Hepatocyte (in vitro differentiated cells): Measurements from ENCODE around the gene PPP4R1.

Experiments used
- EZH2 ChIP-seq: fragments of 200-600 bp; sonication (generic); IDR thresholded peaks from 2 replicates; pipeline ENCODE4 v1.6.1; 2016; ENCODE audit warnings: antibody characterized with exemption, mild to moderate bottlenecking, borderline replicate concordance
- EZH2phosphoT487 ChIP-seq: fragments of 200-600 bp; sonication (generic); IDR thresholded peaks from one replicate; pipeline ENCODE4 v1.6.1; 2018; ENCODE audit warnings: antibody characterized with exemption, mild to moderate bottlenecking, low read depth, moderate library complexity; ENCODE audit not compliant: unreplicated experiment, severe bottlenecking
- TF ChIP-seq, protein P1 (sequence below): fragments of 200-600 bp; sonication (generic); IDR thresholded peaks from 2 replicates; pipeline ENCODE4 v1.5.1; 2016; ENCODE audit warnings: antibody characterized with exemption, mild to moderate bottlenecking; ENCODE audit not compliant: poor library complexity

DNA sequence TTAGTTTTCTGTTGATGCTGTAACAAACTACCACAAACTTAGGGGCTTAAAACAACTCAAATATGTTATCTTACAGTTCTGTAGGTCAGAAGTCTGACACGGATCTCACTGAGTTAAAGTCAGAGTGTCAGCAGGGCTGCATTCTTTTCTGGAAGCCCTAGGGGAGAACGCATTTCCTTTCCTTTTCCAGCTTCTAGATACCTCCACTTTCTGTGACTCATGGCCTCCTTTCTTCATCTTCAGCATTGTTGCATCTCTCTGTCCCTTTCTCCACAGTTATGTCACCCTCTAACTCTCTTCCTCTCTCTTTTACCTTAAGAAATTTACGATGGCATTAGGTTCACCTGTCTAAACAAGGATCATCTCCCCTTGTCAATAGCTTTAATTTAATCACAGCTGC is 13.3 kb upstream of the PPP4R1 start:
- TF ChIP-seq EZH2phosphoT487 (no peak), EZH2 (no peak)
- TF ChIP-seq, protein P1, sequence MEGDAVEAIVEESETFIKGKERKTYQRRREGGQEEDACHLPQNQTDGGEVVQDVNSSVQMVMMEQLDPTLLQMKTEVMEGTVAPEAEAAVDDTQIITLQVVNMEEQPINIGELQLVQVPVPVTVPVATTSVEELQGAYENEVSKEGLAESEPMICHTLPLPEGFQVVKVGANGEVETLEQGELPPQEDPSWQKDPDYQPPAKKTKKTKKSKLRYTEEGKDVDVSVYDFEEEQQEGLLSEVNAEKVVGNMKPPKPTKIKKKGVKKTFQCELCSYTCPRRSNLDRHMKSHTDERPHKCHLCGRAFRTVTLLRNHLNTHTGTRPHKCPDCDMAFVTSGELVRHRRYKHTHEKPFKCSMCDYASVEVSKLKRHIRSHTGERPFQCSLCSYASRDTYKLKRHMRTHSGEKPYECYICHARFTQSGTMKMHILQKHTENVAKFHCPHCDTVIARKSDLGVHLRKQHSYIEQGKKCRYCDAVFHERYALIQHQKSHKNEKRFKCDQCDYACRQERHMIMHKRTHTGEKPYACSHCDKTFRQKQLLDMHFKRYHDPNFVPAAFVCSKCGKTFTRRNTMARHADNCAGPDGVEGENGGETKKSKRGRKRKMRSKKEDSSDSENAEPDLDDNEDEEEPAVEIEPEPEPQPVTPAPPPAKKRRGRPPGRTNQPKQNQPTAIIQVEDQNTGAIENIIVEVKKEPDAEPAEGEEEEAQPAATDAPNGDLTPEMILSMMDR = no peak
